ENCODE data around the gene S100A13.
"Not testable (repeated sequence)": the region's sequence is repeated elsewhere in the genome, so short reads cannot be mapped to it uniquely, and the experiment has no call there.

The S100A13 gene

DNA sequence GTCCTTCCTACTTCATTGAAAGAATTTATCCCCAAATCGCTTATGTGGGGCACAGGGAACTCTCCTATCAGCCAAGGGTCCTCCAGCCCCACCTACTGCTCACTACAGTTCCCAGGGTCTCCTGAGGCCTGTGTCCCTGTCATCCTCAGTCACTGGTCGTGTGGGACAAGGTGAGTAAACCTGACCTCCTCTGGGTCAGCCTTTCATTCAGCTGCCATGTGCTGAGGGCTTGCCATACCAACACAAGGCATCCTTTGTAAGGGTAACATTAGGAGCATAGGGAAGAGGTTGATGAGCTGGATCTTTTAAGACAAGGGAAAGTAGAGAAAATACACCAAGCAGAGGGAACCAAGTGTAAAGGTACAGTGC is 20.0 kb upstream of the S100A13 start:
- DNase-seq: no peak

- no peak for DNase-seq
Observed at GRCh38 chr1:153646672-153647345, 19.5 kb upstream of the S100A13 start.

GRCh38 chr1:153643816-153644215 is 16.5 kb upstream of the S100A13 start:
- DNase-seq: no peak

GRCh38 chr1:153643100-153643499 is 15.8 kb upstream of the S100A13 start:
- DNase-seq: no peak

GRCh38 chr1:153642161-153642560 is 14.9 kb upstream of the S100A13 start:
- DNase-seq: no peak

DNA sequence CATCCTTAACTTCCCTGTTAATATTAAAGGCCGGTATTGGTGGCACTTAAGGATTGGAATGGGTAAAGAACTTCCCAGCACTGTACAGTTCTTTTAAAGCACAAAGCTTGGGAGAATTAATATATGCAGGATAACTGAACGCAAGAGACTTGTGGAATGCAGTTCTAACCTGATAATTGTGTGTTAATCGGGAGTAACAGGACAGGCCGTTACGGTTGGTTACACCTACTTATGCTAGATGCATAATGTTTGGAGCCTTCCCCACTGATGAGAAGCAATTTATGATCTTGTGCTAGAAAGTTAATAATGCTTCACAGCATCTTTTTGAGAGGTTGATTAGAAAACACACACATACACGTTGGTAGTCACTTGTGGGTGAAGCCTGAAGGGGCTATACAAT is 13.6 kb upstream of the S100A13 start:
- no peak for DNase-seq

DNA sequence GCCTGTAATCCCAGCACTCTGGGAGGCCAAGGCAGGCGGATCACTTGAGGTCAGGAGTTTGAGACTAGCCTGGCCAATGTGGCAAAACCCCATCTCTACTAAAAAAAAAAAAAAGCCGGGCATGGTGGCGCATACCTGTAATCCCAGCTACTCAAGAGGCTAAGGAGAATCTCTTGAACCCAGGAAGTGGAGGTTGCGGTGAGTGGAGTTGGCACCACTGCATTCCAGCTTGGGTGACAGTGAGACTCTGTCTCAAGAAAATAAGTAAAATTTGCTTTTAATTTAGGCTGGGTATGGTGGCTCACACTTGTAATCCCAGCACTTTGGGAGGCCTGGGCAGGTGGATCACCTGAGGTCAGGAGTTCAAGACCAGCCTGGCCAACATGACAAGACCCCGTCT is 12.9 kb upstream of the S100A13 start:
- DNase-seq: not testable (repeated sequence)

- no peak for DNase-seq
Observed at GRCh38 chr1:153639280-153639679, 12.0 kb upstream of the S100A13 start.

DNA sequence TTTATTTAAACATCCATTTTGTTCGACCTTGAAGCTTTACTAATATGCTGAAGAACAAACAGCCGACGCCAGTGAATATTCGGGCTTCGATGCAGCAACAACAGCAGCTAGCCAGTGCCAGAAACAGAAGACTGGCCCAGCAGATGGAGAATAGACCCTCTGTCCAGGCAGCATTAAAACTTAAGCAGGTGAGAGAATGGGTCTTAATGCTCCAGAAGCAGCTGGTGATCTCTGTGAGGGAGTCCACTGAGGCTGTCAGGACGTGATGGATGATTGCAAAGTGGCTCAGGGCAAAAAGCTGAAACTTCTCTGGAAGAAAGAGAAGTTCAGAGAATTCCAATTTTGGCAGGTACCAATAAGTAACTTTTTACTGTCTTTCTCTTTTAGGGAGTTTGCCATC is 11.0 kb upstream of the S100A13 start:
- DNase-seq: no peak

GRCh38 chr1:153636312-153636711 is 9.0 kb upstream of the S100A13 start:
- DNase-seq: no peak

DNA sequence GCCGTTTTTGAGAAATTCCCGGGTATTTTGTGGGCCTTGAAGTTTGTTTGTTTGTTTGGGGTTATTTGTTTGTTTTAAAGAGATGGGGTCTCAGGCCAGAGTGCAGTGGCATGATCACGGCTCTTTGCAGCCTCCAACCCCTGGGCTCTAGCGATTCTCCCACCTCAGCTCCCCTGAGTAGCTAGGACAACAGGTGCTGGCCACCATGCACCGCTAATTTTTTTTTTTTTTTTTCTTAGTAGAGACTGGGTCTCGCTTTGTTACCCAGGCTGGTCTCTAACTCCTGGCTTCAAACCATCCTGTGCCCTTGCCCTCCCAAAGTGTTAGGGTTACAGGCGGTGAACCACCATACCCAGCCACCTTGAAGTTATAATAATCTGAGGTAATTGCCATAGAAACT is 8.6 kb upstream of the S100A13 start:
- no peak for DNase-seq

GRCh38 chr1:153633754-153634665 is 6.7 kb upstream of the S100A13 start, which contains the start of gene CHTOP:
TSS of gene CHTOP (plus strand) at chr1:153634066. CDS start at chr1:153636589, 2,523 bp downstream.
- DNase-seq: peak; percentile 91

- DNase-seq: no peak
Observed at GRCh38 chr1:153633161-153633753, 6.0 kb upstream of the S100A13 start.

- DNase-seq: no peak
Observed at GRCh38 chr1:153631047-153632022, 4.0 kb upstream of the S100A13 start.

- DNase-seq: no peak
Observed at GRCh38 chr1:153630384-153630783, 3.1 kb upstream of the S100A13 start.

GRCh38 chr1:153629971-153630370 is 2.7 kb upstream of the S100A13 start:
- DNase-seq: no peak

DNA sequence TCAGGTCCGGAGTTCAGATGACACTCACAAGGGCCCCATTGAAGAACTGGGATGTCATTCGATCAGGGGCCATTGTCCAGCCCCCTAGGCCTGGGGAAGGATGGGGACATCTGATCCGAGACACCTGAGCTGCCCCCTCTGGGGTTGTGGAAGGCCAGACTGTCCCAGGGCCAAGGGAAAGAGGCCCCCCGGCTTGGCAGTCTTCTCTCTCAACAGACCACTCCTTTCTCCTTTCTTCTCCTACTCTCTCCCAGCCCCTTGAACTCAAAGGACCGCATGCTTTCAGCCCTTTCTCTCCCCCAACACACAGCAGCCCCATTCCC is 2.0 kb upstream of the S100A13 start:
- DNase-seq: no peak

DNA sequence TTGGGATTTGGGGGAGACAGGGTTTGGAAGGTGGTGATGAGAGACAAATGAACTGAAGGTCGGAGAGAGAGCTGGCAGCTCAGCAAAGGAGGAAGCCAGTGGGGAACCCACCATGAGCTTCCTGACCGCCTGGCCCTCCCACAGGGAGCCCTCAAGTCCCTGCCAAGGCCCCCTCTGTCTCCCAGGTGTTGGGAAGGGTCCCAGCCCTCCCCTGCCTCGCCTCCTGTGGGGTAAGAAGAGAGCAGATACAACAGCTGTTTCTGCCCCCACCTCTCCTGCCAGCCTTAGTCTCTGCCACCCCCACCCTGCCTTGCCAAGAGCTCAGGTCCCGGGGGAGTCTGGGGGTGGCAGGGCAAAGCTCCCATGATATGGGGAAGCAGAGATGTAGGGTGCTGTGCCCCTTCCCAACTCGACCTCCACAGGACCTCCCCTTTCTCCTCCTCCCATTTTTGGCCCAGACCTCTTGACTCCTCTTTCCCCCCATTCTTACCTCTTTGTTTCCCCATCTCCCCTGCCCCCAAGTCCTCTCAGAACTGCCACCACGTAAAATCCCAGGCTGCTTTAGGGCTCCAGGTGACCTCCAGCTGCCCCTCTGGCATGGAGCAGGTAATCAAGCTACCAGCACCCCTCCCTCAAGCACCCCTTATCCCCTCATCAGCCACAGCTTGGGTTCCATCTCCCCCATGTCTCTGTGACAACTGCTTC is 1.5 kb upstream of the S100A13 start:
- DNase-seq: no peak

- no peak for DNase-seq
Observed at GRCh38 chr1:153627715-153628626, 666 bp upstream of the S100A13 start, which contains the start of gene S100A1. TSS of gene S100A1 (plus strand) at chr1:153628434. CDS start at chr1:153630522, 2,088 bp downstream.

DNA sequence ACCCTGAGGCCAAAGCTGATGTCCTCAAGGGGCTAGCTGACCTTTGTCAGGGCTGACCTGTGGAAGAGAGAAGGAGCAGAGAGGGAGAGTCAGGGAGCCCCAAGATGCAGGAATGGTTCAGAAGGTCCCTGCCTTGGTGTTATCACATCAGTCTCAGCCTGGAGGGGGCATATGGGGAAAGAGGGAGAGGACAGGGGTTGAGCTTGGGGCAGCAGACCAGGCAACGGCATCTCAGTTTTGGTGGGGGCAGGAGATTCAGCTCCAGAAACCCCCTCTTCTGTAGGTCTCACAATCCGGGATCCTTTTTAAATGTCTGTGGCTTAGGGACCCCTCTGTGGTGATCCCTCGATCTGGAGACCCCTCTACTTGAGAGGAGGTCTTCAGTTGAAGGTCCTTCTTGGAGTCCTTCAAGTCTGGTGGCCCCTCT is 815 bp downstream of the S100A13 start:
- DNase-seq: no peak

Measured in activated naive CD4-positive, alpha-beta T cell treated with anti-CD3 and anti-CD28 coated beads, Interleukin-2, amount 50 U/mL, for 16 hours (primary cell).